NB4 (cell line): ENCODE results near the gene LCN1.
"Not testable (repeated sequence)": the region's sequence is repeated elsewhere in the genome, so short reads cannot be mapped to it uniquely, and the experiment has no call there.

Experiments
- DNase-seq: peaks from one replicate; pipeline ENCODE4 v3.0.0; 2010; ENCODE audit warnings: low read depth
- H3K4me3 ChIP-seq: one replicate; pipeline ENCODE4 v1.5.1; 2011; ENCODE audit warnings: mild to moderate bottlenecking, low read depth, low read length, moderate library complexity
- CTCF ChIP-seq: IDR thresholded peaks from one replicate; pipeline ENCODE4 v1.5.1; 2012; ENCODE audit warnings: low read depth, low read length
- MYC ChIP-seq: IDR thresholded peaks from 2 replicates; pipeline ENCODE4 v1.6.1; 2011; ENCODE audit warnings: low read depth, low read length
- POLR2A ChIP-seq: IDR thresholded peaks from 2 replicates; pipeline ENCODE4 v1.6.1; 2011; ENCODE audit warnings: mild to moderate bottlenecking; ENCODE audit not compliant: insufficient read length; ENCODE audit errors: extremely low read depth
- TF ChIP-seq, protein P1 (sequence below): IDR thresholded peaks from 2 replicates; pipeline ENCODE4 v1.6.1; 2011; ENCODE audit warnings: low read depth, low read length

The LCN1 gene

DNA sequence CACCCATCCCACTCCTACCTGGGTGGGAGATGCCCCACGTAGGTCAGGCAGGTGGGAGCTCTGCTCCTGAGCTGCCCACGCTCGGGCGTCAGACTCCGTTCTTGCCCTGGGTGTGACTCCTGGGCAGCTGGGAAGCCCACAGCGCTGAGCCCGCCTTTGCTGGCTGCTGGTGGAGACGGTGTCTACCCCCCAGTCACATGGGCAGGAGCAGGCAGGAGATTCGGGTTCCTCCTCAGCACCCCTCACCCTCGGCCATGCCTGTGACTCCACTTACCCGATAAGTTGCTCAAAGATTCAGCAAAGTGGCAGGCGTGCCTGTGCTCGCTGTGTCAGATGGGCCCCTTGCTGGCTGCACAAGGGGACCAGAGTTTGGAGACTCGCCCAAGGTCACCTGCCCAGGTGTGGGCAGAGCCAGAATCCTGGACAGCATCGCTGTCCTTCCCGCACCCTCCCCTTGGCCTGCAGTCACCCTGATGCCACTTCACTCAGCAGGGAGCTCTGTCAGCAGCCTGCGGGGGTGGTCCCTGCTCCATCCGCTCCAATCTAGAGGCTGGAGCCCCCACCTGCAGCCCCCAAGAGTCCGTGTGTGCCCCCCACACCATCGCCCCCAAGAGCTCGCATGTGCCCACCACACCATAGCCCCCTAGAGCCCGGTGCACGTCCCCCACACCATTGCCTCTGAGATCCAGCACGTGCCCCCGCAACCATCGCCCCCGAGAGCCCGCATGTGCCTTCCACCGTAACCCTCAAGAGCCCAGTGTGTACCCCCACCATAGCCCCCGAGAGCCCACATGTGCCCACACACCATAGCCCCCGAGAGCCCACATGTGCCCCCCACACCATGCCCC is 4.2 kb downstream of the LCN1 start:
- no peak for DNase-seq
- TF ChIP-seq, protein P1, sequence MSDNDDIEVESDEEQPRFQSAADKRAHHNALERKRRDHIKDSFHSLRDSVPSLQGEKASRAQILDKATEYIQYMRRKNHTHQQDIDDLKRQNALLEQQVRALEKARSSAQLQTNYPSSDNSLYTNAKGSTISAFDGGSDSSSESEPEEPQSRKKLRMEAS, result no peak
- TF ChIP-seq POLR2A (no peak), CTCF (no peak)
- no peak overlapping the region for H3K4me3 ChIP-seq

- no peak overlapping the region for H3K4me3 ChIP-seq
- DNase-seq, result no peak
- TF ChIP-seq POLR2A (no peak), CTCF (no peak), MYC (no peak)
- TF ChIP-seq, protein P1, result no peak
Observed at GRCh38 chr9:135526089-135526729, 5.0 kb downstream of the LCN1 start.

- TF ChIP-seq, protein P1, result no peak
- TF ChIP-seq MYC (no peak), POLR2A (no peak), CTCF (no peak)
- DNase-seq, result peak; percentile 22
- no peak overlapping the region for H3K4me3 ChIP-seq
Observed at GRCh38 chr9:135526730-135527571, 5.7 kb downstream of the LCN1 start.

- DNase-seq, H3K4me3 ChIP-seq: not testable (repeated sequence)
Observed at GRCh38 chr9:135528842-135529435, 7.7 kb downstream of the LCN1 start.

DNA sequence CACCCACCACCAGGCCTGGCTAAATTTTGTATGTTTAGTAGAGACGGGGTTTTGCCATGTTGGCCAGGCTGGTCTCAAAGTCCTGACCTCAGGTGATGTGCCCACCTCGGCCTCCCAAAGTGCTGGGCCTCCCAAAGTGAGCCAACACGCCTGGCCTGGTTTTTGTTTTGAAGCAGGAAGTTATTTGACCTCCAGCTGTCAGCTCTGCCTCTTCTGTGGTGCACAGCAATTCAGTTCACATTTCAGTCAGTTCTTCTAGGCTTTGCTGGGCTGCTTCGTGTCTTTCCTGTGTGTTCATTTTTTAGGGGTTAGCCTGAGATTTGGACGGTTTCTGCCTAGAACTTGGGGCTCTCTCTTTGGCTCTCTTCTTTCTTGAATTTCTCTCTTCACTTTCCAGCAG is 8.9 kb downstream of the LCN1 start:
- TF ChIP-seq CTCF (no peak), MYC (no peak), POLR2A (no peak)
- TF ChIP-seq, protein P1, result no peak
- no peak overlapping the region for H3K4me3 ChIP-seq
- DNase-seq, result no peak

DNA sequence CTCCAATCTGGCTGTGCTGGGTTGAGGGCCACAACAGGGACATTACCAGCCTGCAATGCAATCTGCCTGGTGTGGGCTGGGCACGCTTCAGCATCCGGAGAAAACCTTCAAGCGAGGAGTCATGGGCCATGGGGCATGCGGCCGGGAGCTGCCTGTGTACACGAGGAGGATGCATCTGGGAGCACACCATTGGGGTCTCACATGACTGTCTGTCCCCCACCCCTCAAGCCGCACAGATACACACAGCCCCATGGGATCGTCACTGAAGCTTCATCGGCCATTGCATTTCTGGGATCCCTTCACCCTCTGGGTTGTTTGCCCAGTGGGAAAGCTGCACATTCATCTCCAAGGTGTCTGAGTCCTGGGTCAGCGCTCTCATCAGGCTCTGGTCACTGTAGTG is 9.9 kb downstream of the LCN1 start:
- no peak for TF ChIP-seq POLR2A
- no peak for TF ChIP-seq MYC
- TF ChIP-seq, protein P1, result no peak
- no peak for TF ChIP-seq CTCF
- DNase-seq, result no peak
- H3K4me3 ChIP-seq, result no peak overlapping the region
